VCaP (cell line): ENCODE data around the gene SH3D21.

ENCODE experiments used
- H3K27ac ChIP-seq: fragments of 450-650 bp; 2 replicates; pipeline ENCODE4 v1.5.1; 2017
- TF ChIP-seq, protein P1 (sequence below): fragments of 450-650 bp; conservative IDR thresholded peaks from 2 replicates; pipeline ENCODE4 v1.5.1; 2017; ENCODE audit warnings: mild to moderate bottlenecking, moderate library complexity

The SH3D21 gene

DNA sequence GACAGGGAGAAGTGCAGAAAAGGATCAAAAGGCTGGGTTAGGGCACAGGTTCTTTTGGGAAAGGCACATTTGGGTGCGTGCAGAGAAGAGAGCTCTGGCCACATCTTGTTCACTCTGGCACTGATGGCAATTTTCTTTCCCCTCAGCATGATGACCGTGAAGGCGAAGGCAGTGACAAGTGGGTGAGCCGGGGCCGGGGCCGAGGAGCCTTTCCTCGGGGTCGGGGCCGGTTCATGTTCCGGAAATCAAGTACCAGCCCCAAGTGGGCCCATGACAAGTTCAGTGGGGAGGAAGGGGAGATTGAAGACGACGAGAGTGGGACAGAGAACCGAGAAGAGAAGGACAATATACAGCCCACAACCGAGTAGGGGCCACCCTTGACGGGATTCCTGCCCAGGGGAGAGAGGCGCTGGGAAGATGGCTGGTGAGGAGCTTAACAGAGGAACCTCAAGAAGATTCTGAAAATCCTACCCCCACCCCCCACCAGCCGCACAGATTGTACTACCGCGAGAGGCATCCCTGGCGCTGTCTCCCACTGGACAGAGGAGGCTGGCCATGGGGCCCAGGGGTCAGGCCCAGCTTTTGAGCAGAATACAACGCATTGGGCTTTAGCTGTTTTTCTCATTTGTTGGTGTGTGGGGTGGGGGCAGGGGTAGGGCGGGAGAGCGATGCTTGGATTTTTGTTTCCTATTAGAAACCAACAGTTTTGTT lies 2.4 kb upstream of the SH3D21 start:
- TF ChIP-seq, protein P1, sequence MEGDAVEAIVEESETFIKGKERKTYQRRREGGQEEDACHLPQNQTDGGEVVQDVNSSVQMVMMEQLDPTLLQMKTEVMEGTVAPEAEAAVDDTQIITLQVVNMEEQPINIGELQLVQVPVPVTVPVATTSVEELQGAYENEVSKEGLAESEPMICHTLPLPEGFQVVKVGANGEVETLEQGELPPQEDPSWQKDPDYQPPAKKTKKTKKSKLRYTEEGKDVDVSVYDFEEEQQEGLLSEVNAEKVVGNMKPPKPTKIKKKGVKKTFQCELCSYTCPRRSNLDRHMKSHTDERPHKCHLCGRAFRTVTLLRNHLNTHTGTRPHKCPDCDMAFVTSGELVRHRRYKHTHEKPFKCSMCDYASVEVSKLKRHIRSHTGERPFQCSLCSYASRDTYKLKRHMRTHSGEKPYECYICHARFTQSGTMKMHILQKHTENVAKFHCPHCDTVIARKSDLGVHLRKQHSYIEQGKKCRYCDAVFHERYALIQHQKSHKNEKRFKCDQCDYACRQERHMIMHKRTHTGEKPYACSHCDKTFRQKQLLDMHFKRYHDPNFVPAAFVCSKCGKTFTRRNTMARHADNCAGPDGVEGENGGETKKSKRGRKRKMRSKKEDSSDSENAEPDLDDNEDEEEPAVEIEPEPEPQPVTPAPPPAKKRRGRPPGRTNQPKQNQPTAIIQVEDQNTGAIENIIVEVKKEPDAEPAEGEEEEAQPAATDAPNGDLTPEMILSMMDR = no peak

GRCh38 chr1:36304521-36304920 lies 1.6 kb upstream of the SH3D21 start:
- TF ChIP-seq, protein P1 = no peak
- no peak overlapping the region; the same call in 1 of the 2 replicates for H3K27ac ChIP-seq

More for the DNA sequence above, 2.4 kb upstream of the SH3D21 start:
- H3K27ac ChIP-seq = no peak overlapping the region

DNA sequence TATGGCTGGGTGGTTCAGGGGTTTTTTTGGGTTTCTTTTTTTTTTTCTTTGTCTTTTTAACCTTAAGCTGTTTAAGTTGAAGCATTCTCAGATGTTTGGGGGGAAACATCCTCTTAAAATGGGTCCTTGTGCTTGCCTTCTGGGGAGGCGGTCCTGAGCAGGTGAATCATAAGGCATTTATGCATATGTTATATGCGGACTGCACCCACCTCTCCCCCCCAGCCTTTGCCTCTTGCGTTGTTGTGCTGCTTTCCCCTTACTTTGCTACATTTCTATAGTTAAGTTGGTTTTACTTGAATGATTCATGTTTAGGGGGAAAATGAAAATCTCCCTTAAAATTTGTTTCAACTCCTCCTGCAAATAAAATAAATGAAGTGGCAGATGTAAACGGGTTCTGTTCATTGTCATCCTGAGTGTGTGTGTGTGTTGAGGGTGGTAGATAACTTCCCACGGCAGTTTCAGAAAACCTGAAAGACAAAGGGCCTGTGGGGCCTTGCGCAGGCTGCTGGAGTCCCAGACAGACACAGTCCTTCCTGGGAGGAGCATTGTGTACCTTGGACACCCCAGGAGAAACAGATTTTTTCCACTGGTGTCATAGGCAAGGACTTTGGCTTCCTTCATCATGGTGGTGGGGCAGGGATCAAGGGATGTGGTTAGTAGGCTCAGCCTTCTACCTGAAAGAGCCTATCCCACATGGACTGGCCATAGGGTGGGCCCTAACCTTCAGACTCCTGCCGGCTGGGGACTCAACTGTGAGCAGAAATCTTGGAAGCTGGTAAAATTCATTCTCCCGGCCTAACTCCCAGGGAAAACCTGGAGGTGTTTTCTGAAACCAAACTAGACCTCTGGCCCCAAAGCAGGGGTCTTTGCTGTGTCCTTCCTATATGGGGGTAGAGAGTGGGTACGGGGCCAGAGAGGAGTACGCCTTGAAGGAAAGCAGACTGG lies 926 bp upstream of the SH3D21 start:
- TF ChIP-seq, protein P1 = no peak
- H3K27ac ChIP-seq = peak overlapping the region; percentile 78

- H3K27ac ChIP-seq = peak overlapping the region; percentile 78
- TF ChIP-seq, protein P1 = no peak
Observed at GRCh38 chr1:36305915-36306209, 306 bp upstream of the SH3D21 start.

GRCh38 chr1:36306902-36307456 lies 811 bp downstream of the SH3D21 start:
- TF ChIP-seq, protein P1 = no peak
- H3K27ac ChIP-seq = peak overlapping the region; percentile 78

DNA sequence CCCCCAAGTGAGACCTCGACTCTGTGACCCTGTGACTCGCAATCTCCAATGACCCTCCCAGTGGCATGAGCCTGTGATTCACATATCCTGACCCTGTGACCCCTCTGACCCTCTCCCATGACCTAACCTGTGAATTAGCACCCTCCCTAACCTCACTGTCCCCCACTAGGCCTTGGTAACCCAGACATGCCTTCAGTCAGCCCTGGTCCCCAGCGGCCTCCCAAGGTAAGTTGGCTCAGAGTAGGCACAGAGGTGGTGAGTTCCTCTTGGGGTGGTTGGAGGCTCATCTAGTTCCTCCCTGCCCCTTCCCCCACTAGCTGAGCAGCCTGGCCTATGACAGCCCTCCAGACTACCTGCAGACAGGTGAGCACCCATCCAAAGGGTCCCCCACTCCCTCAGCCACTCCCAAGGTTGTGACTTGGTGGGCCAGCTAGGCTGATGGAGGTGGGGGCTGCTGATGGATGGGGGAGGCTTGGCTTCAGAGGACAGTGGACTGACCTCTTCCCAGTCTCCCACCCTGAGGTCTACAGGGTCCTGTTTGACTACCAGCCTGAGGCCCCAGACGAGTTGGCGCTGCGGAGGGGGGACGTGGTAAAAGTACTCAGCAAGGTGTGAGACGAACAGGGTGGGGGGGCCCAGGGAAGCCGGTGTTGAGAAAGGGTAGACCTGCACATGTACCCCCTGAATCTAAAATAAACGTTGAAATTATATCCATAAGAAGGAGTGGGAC lies 1.6 kb downstream of the SH3D21 start:
- peak overlapping the region; percentile 78; the same call in 1 of the 2 replicates for H3K27ac ChIP-seq
- TF ChIP-seq, protein P1 = no peak
